ENCODE data around the gene DPP9. TPM values are rescaled to one million over a fixed set of nuclear protein-coding genes. Genes with fewer than 3 reads are reported as not detected.

DPP9 gene
- total and polyA plus RNA-seq, 7 experiments from 2014 or later = 16.4 to 90.7 (median 80.1) TPM

GRCh38 chr19:4656102-4656501, 67.5 kb downstream of the DPP9 start:
- no peak for ATAC-seq
- H3K4me3 Mint-ChIP-seq = no peak overlapping the region
- H3K9me3 Mint-ChIP-seq = no peaks in the 10 kb centered on the region
- CTCF ChIA-PET = interaction anchor here (0.7 kb wide), 1 partner anchor 286 kb away, joined by 4 read pairs; no protein-coding TSS in a partner anchor
- H3K27ac ChIP-seq (ENCODE audit: low read depth, low read length) = no peak overlapping the region
- H3K36me3 Mint-ChIP-seq = peaks cover 4 to 17% (median 6%) of the 10 kb centered on the region in 5 donors
- intact Hi-C loops (cut with micrococcal nuclease) = no loop called here
- no peak overlapping the region for H3K4me3 ChIP-seq (ENCODE audit: low read length)
- no peak overlapping the region for H3K27ac Mint-ChIP-seq
- H3K9me3 ChIP-seq (ENCODE audit: control insufficient read depth in 2 of 3, low read length in 3 of 3) = no peaks in the 10 kb centered on the region
- H3K27me3 ChIP-seq (ENCODE audit: control insufficient read depth in 2 of 2, insufficient read depth in 2 of 2, low read length in 2 of 2) = no peaks in the 10 kb centered on the region
- POLR2A ChIA-PET = no interaction called here
- H3K36me3 ChIP-seq (ENCODE audit: control insufficient read depth in 2 of 3, insufficient read depth in 3 of 3, low read length in 3 of 3) = peaks cover 0 to 75% (median 14%) of the 10 kb centered on the region in 3 experiments
- peaks cover 0 to 8% (median under 1%) of the 10 kb centered on the region in 7 donors for H3K4me1 Mint-ChIP-seq
- H3K4me1 ChIP-seq (ENCODE audit: control insufficient read depth in 2 of 2, insufficient read depth in 2 of 2, low read length in 2 of 2) = no peaks in the 10 kb centered on the region
- no peaks in the 10 kb centered on the region for H3K27me3 Mint-ChIP-seq
- no peak for DNase-seq

GRCh38 chr19:4654437-4655361, 68.9 kb downstream of the DPP9 start:
- Mint-ChIP-seq H3K9me3 (no peaks in the 10 kb centered on the region), H3K4me3 (no peak overlapping the region), H3K27ac (peak overlapping the region in 2 of 9 donors; percentile 22 to 51), H3K36me3 (peaks cover 1 to 13% (median 5%) of the 10 kb centered on the region in 5 donors), H3K27me3 (no peaks in the 10 kb centered on the region), H3K4me1 (peaks cover 0 to 8% (median 0%) of the 10 kb centered on the region in 7 donors)
- ChIA-PET CTCF (no interaction called here), POLR2A (no interaction called here)
- DNase-seq = no peak
- no peak overlapping the region for H3K4me3 ChIP-seq (ENCODE audit: low read length)
- no peaks in the 10 kb centered on the region for H3K9me3 ChIP-seq (ENCODE audit: control insufficient read depth in 2 of 3, low read length in 3 of 3)
- H3K27ac ChIP-seq (ENCODE audit: low read depth, low read length) = no peak overlapping the region
- no peak for ATAC-seq
- intact Hi-C loops (cut with micrococcal nuclease) = no loop called here
- H3K36me3 ChIP-seq (ENCODE audit: control insufficient read depth in 2 of 3, insufficient read depth in 3 of 3, low read length in 3 of 3) = peaks cover 0 to 69% (median 9%) of the 10 kb centered on the region in 3 experiments
- H3K4me1 ChIP-seq (ENCODE audit: control insufficient read depth in 2 of 2, insufficient read depth in 2 of 2, low read length in 2 of 2) = no peaks in the 10 kb centered on the region
- no peaks in the 10 kb centered on the region for H3K27me3 ChIP-seq (ENCODE audit: control insufficient read depth in 2 of 2, insufficient read depth in 2 of 2, low read length in 2 of 2)

- ChIA-PET CTCF (no interaction called here), POLR2A (no interaction called here)
- peaks cover 0 to 67% (median 7%) of the 10 kb centered on the region in 3 experiments for H3K36me3 ChIP-seq (ENCODE audit: control insufficient read depth in 2 of 3, insufficient read depth in 3 of 3, low read length in 3 of 3)
- no peak overlapping the region for H3K4me3 ChIP-seq (ENCODE audit: low read length)
- no peak overlapping the region for H3K27ac ChIP-seq (ENCODE audit: low read depth, low read length)
- Mint-ChIP-seq H3K4me3 (no peak overlapping the region), H3K27ac (peak overlapping the region in 1 of 9 donors; percentile 74), H3K4me1 (peaks cover 0 to 12% (median 0%) of the 10 kb centered on the region in 7 donors), H3K36me3 (peaks cover 0 to 13% (median 4%) of the 10 kb centered on the region in 5 donors), H3K9me3 (no peaks in the 10 kb centered on the region), H3K27me3 (no peaks in the 10 kb centered on the region)
- no peaks in the 10 kb centered on the region for H3K4me1 ChIP-seq (ENCODE audit: control insufficient read depth in 2 of 2, insufficient read depth in 2 of 2, low read length in 2 of 2)
- no peaks in the 10 kb centered on the region for H3K9me3 ChIP-seq (ENCODE audit: control insufficient read depth in 2 of 3, low read length in 3 of 3)
- intact Hi-C loops (cut with micrococcal nuclease) = no loop called here
- DNase-seq (no peak), ATAC-seq (no peak)
- no peaks in the 10 kb centered on the region for H3K27me3 ChIP-seq (ENCODE audit: control insufficient read depth in 2 of 2, insufficient read depth in 2 of 2, low read length in 2 of 2)
Observed at GRCh38 chr19:4653793-4654436, 69.7 kb downstream of the DPP9 start.

- Mint-ChIP-seq H3K4me3 (no peak overlapping the region), H3K9me3 (no peaks in the 10 kb centered on the region), H3K36me3 (peaks cover 0 to 13% (median 4%) of the 10 kb centered on the region in 5 donors), H3K27ac (no peak overlapping the region), H3K4me1 (peaks cover 0 to 13% (median 0%) of the 10 kb centered on the region in 7 donors), H3K27me3 (no peaks in the 10 kb centered on the region)
- Histone ChIP-seq H3K27me3 (ENCODE audit: control insufficient read depth in 2 of 2, insufficient read depth in 2 of 2, low read length in 2 of 2) (no peaks in the 10 kb centered on the region), H3K9me3 (ENCODE audit: control insufficient read depth in 2 of 3, low read length in 3 of 3) (no peaks in the 10 kb centered on the region), H3K4me3 (ENCODE audit: low read length) (no peak overlapping the region), H3K4me1 (ENCODE audit: control insufficient read depth in 2 of 2, insufficient read depth in 2 of 2, low read length in 2 of 2) (no peaks in the 10 kb centered on the region), H3K36me3 (ENCODE audit: control insufficient read depth in 2 of 3, insufficient read depth in 3 of 3, low read length in 3 of 3) (peaks cover 0 to 52% (median 0%) of the 10 kb centered on the region in 3 experiments), H3K27ac (ENCODE audit: low read depth, low read length) (no peak overlapping the region)
- intact Hi-C loops (cut with micrococcal nuclease) = no loop called here
- POLR2A ChIA-PET = no interaction called here
- ATAC-seq = no peak
- CTCF ChIA-PET = no interaction called here
- DNase-seq = no peak
Observed at GRCh38 chr19:4652075-4652474, 71.6 kb downstream of the DPP9 start.

- Histone ChIP-seq H3K4me3 (ENCODE audit: low read length) (no peak overlapping the region), H3K4me1 (ENCODE audit: control insufficient read depth in 2 of 2, insufficient read depth in 2 of 2, low read length in 2 of 2) (no peaks in the 10 kb centered on the region), H3K27ac (ENCODE audit: low read depth, low read length) (peak overlapping the region; percentile 13), H3K36me3 (ENCODE audit: control insufficient read depth in 2 of 3, insufficient read depth in 3 of 3, low read length in 3 of 3) (peaks cover 0 to 39% (median 0%) of the 10 kb centered on the region in 3 experiments), H3K9me3 (ENCODE audit: control insufficient read depth in 2 of 3, low read length in 3 of 3) (no peaks in the 10 kb centered on the region), H3K27me3 (ENCODE audit: control insufficient read depth in 2 of 2, insufficient read depth in 2 of 2, low read length in 2 of 2) (no peaks in the 10 kb centered on the region)
- H3K27me3 Mint-ChIP-seq = no peaks in the 10 kb centered on the region
- H3K27ac Mint-ChIP-seq = peak overlapping the region in 4 of 9 donors; percentile 12 to 88 (median 44)
- DNase-seq = no peak
- no peaks in the 10 kb centered on the region for H3K9me3 Mint-ChIP-seq
- intact Hi-C loops (cut with micrococcal nuclease) = no loop called here
- ChIA-PET CTCF (no interaction called here), POLR2A (interaction anchor here (0.7 kb wide), 1 partner anchor 8 kb away, joined by 5 read pairs; no protein-coding TSS in a partner anchor)
- peaks cover 0 to 19% (median 4%) of the 10 kb centered on the region in 5 donors for H3K36me3 Mint-ChIP-seq
- H3K4me3 Mint-ChIP-seq = no peak overlapping the region
- ATAC-seq = no peak
- peaks cover 0 to 13% (median 0%) of the 10 kb centered on the region in 7 donors for H3K4me1 Mint-ChIP-seq
Observed at GRCh38 chr19:4650159-4650558, 73.5 kb downstream of the DPP9 start.

GRCh38 chr19:4649392-4650047, 74.1 kb downstream of the DPP9 start:
- Histone ChIP-seq H3K36me3 (ENCODE audit: control insufficient read depth in 2 of 3, insufficient read depth in 3 of 3, low read length in 3 of 3) (peaks cover 0 to 33% (median 0%) of the 10 kb centered on the region in 3 experiments), H3K27me3 (ENCODE audit: control insufficient read depth in 2 of 2, insufficient read depth in 2 of 2, low read length in 2 of 2) (no peaks in the 10 kb centered on the region), H3K4me3 (ENCODE audit: low read length) (no peak overlapping the region), H3K27ac (ENCODE audit: low read depth, low read length) (no peak overlapping the region), H3K9me3 (ENCODE audit: control insufficient read depth in 2 of 3, low read length in 3 of 3) (no peaks in the 10 kb centered on the region), H3K4me1 (ENCODE audit: control insufficient read depth in 2 of 2, insufficient read depth in 2 of 2, low read length in 2 of 2) (no peaks in the 10 kb centered on the region)
- POLR2A ChIA-PET = interaction anchor here (0.6 kb wide), 1 partner anchor 142 kb away, joined by 3 read pairs; no protein-coding TSS in a partner anchor
- Mint-ChIP-seq H3K27me3 (no peaks in the 10 kb centered on the region), H3K36me3 (peaks cover 0 to 13% (median 1%) of the 10 kb centered on the region in 5 donors), H3K27ac (peak overlapping the region in 2 of 9 donors; percentile 17 to 88), H3K9me3 (no peaks in the 10 kb centered on the region), H3K4me1 (peaks cover 0 to 10% (median 0%) of the 10 kb centered on the region in 7 donors), H3K4me3 (no peak overlapping the region)
- ATAC-seq (no peak), DNase-seq (no peak)
- CTCF ChIA-PET = no interaction called here
- intact Hi-C loops (cut with micrococcal nuclease) = no loop called here

All from naive thymus-derived CD4-positive, alpha-beta T cell (primary cell).